Umbilical cord (tissue), 2 donors: ENCODE measurements around the gene SH3BP1. TPM values are rescaled to one million over a fixed set of nuclear protein-coding genes. Genes with fewer than 3 reads are reported as not detected.

Source experiments
- DNase-seq: peaks from one replicate; pipeline ENCODE4 v3.0.0-alpha.2; 2015; ENCODE audit warnings: low spot score
- total RNA-seq: library from RNA; depleted of rRNA; stranded (reverse); fragments of >200 nt; gene quantifications from one replicate; pipeline ENCODE4 v1.2.3, GENCODE V29; 2014; ENCODE audit warnings: low replicate concordance; ENCODE audit not compliant: insufficient read depth

SH3BP1 gene
- total RNA-seq, 1 donor from 2014 or later: 11.8 TPM

DNA sequence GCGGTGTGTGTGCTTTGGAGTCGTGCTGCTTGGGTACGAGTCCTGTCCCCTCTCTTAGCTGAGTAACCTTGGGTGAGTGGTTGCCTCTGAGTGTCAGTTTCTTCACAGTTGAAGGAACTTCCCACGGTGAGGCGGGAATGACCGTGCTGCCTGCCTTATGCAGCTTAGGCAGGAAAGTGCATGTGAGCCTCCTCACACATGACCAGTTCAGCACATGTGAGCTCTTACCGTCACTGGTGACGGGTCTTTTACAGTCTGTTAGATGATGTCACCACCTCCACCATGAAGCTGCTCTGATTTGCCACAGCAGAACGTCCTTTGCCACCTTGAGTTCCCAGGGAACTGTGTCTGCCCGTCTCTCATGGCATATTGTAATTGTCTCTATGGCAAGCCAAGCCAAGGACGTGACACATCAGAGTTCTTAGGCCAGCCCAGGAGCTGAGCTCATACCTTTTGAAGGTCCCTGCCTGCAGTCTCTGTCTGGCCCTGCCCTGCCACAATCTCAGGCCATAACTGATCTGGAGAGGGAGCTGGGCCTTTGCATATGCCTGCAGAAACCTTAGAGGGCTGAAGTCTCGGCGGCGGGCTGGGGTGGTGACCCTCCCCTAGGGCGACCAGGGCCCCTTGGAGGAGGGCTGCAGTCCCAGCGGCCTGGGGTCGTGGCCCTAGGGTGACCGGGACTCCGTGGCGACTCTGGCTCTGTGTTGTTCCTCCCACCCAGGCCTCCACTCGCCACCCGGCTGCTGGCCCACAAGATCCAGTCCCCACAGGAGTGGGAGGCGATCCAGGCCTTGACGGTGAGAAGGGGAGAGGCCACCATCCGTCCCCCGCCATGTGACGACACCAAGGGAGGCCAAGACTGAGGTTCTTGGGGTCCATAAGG lies 23.0 kb upstream of the SH3BP1 start:
- no peak for DNase-seq

- DNase-seq: no peak
Measured at GRCh38 chr22:37617431-37617830, 22.0 kb upstream of the SH3BP1 start.

DNA sequence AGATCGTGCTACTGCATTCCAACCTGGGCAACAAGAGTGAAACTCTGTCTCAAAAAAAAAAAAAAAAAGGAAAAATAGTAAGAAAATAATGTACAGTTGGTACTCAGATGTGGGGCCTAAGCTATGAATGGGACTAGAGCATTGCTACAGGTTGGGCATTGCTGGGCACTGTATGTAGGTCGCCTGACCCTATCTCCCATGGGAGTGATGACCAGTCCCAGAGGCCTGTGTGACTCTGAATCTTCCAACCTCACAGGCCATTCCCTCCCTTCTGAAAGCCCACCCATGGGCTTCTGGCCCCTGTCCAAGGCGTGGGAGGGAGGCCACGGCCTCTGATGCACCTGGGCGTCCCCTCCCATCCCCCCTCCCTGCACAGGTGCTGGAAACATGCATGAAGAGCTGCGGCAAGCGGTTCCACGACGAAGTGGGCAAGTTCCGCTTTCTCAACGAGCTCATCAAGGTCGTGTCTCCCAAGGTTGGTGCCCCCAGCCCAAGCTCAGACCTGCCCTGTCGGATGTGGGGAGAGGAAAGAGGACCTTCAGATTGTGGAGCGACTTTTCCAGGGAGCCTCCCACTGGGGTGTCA lies 21.3 kb upstream of the SH3BP1 start:
- no peak for DNase-seq

DNA sequence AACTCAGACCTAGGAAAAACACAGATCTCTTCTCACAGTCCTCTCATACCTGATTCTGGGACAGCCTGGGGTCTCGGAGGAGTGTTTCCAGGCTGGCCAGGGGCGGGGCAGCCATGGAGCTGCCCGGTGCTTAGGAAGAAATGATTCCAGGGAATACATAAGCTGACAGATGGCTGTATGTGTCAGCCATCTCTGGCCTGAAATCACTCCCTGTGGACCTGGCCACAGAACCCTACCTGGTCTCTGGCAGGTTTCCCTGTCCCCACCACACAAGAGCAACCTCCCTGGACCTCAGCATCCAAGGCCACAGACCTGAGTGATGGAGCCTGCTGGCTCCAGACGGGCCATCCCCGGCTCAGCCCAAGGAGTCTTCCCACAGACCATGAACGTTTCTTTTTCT lies 20.8 kb upstream of the SH3BP1 start:
- DNase-seq: no peak

DNA sequence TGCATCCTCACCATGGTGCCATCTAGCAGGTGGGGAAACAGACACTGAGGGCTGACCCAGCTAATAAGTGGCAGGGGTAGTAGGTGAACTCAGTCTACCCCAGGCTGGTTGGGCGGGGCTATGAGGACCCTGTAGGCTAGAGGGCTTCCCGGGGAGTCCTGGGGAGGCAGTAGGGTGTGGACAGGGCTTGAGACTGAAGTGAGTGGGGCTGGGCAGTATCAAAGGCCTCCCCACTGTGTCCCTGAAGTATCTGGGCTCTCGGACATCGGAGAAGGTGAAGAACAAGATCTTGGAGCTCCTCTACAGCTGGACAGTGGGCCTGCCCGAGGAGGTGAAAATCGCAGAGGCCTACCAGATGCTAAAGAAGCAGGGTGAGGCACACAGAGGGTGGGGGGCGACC lies 19.5 kb upstream of the SH3BP1 start:
- DNase-seq: no peak

GRCh38 chr22:37621352-37621860 lies 18.1 kb upstream of the SH3BP1 start:
- DNase-seq: no peak

GRCh38 chr22:37623075-37624016 lies 16.1 kb upstream of the SH3BP1 start:
- peak; percentile 72 for DNase-seq

DNA sequence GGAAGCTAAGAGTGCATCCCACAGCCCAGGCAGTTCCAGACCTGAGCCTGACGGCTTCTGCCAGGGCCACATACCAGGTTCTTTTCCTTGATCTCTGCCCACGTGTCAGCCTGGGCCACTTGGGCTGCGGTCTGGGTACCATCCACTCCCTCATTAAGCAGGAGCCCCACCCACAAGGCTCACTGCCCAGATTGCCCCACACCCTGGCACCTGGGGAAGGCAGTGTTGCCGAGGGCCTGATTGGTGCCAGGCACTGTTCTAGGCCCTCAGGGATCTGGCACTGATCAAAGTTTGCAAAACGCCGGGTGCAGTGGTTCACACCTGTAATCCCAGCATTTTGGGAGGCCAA lies 15.5 kb upstream of the SH3BP1 start:
- no peak for DNase-seq

GRCh38 chr22:37624876-37625275 lies 14.6 kb upstream of the SH3BP1 start:
- DNase-seq: no peak

- DNase-seq: no peak
Measured at GRCh38 chr22:37625737-37626136, 13.7 kb upstream of the SH3BP1 start.

- DNase-seq: peak; percentile 76
Measured at GRCh38 chr22:37626144-37626543, 13.3 kb upstream of the SH3BP1 start.

- DNase-seq: no peak
Measured at GRCh38 chr22:37626556-37627075, 12.9 kb upstream of the SH3BP1 start.

DNA sequence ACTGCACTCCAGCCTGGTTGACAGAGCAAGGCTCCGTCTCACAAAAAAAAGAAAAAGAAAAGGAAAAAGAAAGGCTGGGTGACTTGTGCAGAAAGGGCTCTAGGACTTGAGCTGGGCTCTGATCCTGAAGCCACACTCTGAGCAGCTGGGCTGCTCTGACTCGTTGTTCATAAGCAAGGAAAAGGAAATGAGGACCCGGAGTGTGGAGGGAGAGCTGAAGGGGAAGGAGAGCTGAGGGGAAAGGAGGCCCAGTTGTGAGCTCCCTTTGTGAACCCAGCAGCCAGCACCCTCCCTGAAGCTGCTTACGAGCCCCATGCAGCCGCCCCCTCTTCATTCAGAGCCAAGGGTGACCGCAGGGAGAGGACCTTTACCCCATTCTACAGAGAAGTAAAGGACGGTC lies 12.3 kb upstream of the SH3BP1 start:
- DNase-seq: no peak

GRCh38 chr22:37627545-37627944 lies 11.9 kb upstream of the SH3BP1 start:
- no peak for DNase-seq

DNA sequence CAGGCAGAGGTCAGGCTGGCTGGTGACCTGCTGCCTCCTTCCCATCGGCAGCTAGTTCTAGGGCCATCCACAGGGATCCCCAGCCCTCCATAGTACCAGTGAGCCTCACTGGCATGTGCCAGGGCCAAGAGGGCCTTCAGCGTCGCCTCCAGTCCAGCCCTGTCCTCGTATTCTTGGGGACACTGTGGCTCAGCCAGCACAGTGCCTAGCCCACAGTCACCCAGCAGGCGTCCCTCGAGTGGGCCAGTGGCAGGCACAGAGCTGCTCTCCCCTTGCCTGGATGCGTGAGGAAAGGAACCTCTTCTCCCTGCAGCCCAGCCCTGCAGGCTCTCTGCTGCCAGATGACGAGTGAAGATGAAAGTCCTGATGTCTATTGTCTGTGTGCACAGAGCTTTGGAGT lies 10.6 kb upstream of the SH3BP1 start:
- no peak for DNase-seq

- DNase-seq: no peak
Measured at GRCh38 chr22:37629928-37630327, 9.5 kb upstream of the SH3BP1 start.

DNA sequence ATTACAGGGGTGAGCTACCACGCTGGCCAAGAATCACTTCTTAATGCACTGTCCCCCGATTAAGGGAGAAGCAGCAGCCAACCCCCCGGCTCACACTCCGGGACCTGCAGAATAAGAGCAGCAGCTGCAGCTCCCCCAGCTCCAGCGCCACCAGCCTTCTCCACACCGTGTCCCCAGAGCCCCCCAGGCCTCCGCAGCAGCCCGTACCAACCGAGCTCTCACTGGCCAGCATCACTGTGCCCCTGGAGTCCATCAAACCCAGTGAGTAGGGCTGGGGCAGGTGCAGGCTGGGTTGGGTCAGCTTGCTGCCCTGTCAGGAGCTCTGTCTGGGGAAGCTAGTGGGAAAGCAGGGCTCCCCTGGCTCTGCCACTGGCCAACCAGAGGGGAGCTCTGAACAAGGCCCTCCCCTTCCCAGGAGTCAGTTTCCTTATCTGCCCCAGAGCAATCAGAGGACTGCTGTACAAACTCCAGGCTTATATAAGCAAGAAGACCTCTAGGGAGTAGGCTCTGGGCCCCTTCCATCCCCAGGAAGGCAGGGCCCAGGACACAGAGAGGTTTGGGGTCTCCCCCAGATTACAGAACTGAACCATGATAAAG lies 8.5 kb upstream of the SH3BP1 start:
- no peak for DNase-seq

- no peak for DNase-seq
Measured at GRCh38 chr22:37631448-37632173, 7.9 kb upstream of the SH3BP1 start.

DNA sequence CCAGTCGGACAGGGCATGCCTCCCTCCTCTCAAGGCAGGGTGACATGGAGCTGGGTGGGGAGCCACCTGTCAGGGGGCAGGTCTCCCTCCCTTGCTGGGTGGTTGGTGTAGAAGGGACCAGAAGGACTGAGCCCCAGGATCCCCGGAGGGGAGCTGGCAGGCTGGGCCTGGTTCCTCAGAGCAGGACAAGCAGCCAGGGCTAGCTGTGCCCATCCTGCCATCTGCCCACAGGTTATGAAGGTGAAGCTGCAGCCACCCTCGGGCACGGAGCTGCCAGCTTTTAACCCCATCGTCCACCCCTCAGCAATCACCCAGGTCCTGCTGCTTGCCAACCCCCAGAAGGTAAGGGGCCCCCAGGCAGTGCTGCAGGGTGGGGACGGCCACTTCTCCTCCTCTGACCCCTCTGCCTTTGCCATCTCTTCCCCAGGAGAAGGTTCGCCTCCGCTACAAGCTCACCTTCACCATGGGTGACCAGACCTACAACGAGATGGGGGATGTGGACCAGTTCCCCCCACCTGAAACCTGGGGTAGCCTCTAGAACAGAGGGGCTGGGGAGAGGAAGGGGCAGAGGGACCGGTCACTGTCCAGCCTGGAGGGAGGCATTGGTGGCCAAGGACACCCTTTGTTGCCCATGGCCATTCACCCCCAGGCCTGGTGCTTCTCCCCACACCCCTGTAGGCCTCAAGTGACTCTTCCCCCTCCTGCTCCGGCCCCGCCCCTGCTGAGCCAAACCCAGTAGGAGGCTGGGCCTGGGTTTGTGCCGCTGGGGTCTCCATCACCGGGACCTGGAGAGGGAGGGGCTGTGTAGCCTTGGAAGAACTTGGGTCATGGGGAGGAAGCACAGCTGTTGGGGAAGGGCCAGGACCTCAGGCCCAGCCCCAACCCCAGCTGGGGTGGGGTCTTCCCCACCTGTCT lies 7.0 kb upstream of the SH3BP1 start:
- no peak for DNase-seq
